Stomach (tissue), 4 donors: ENCODE data around the gene ATP8B2.

Source experiments
- EP300 ChIP-seq: sonication (generic); formaldehyde crosslinking; IDR thresholded peaks from one replicate; pipeline ENCODE4 v1.6.1; 2017; ENCODE audit warnings: antibody characterized with exemption
- POLR2A ChIP-seq, 4 donors: fragments of 450-650 bp; IDR thresholded peaks; one replicate each; pipeline ENCODE4 v1.6.1; 2016; ENCODE audit warnings: antibody characterized with exemption in 4 of 4, control low read depth in 2 of 4, mild to moderate bottlenecking in 1 of 4, moderate library complexity in 1 of 4
- POLR2AphosphoS5 ChIP-seq, 3 donors: sonication (generic); formaldehyde crosslinking; IDR thresholded peaks; one replicate each; pipeline ENCODE4 v1.6.1; 2016; ENCODE audit warnings: antibody characterized with exemption in 3 of 3
- TF ChIP-seq, protein P1 (sequence below), 7 experiments: fragments of 450-650 bp in 4 of 7; fragments of 200-600 bp in 3 of 7; sonication (generic) in 3 of 7; IDR thresholded peaks; one replicate each; pipeline ENCODE4 v1.5.1; 2016 to 2019; ENCODE audit warnings: antibody characterized with exemption in 7 of 7, control low read depth in 2 of 7, mild to moderate bottlenecking in 1 of 7

- TF ChIP-seq, protein P1, sequence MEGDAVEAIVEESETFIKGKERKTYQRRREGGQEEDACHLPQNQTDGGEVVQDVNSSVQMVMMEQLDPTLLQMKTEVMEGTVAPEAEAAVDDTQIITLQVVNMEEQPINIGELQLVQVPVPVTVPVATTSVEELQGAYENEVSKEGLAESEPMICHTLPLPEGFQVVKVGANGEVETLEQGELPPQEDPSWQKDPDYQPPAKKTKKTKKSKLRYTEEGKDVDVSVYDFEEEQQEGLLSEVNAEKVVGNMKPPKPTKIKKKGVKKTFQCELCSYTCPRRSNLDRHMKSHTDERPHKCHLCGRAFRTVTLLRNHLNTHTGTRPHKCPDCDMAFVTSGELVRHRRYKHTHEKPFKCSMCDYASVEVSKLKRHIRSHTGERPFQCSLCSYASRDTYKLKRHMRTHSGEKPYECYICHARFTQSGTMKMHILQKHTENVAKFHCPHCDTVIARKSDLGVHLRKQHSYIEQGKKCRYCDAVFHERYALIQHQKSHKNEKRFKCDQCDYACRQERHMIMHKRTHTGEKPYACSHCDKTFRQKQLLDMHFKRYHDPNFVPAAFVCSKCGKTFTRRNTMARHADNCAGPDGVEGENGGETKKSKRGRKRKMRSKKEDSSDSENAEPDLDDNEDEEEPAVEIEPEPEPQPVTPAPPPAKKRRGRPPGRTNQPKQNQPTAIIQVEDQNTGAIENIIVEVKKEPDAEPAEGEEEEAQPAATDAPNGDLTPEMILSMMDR (IDR thresholded peaks at IDR 0.05), result no peak
- TF ChIP-seq POLR2A (IDR thresholded peaks at IDR 0.05), result no peak
- TF ChIP-seq POLR2AphosphoS5 (IDR thresholded peaks at IDR 0.05), result no peak
- TF ChIP-seq EP300, result no peak
These were observed 48.5 kb upstream of the ATP8B2 start for GRCh38 chr1:154276797-154277196.
